HFFc6 (cell line): ENCODE data around the gene PNCK. TPM values are rescaled to one million over a fixed set of nuclear protein-coding genes. Genes with fewer than 3 reads are reported as not detected.

Experiments
- DNase-seq: peaks from one replicate; pipeline ENCODE4 v3.0.0-alpha.2; 2018
- H3K27ac Mint-ChIP-seq: 2 replicates; pipeline ENCODE4 v1.8.0; 2020; ENCODE audit warnings: mild to moderate bottlenecking, mixed read lengths
- H3K27me3 Mint-ChIP-seq: 2 replicates; pipeline ENCODE4 v1.8.0; 2021; ENCODE audit warnings: mild to moderate bottlenecking, moderate library complexity, mixed read lengths; ENCODE audit not compliant: insufficient read depth
- H3K36me3 Mint-ChIP-seq: 2 replicates; pipeline ENCODE4 v1.8.0; 2021; ENCODE audit warnings: low read depth, mixed read lengths
- H3K4me1 Mint-ChIP-seq: 2 replicates; pipeline ENCODE4 v1.8.0; 2020; ENCODE audit warnings: low read depth, mixed read lengths
- H3K4me3 Mint-ChIP-seq: 2 replicates; pipeline ENCODE4 v1.8.0; 2020; ENCODE audit warnings: mild to moderate bottlenecking, moderate library complexity, mixed read lengths
- H3K9me3 Mint-ChIP-seq: 2 replicates; pipeline ENCODE4 v1.8.0; 2020; ENCODE audit warnings: mild to moderate bottlenecking, mixed read lengths
- total RNA-seq, 6 experiments: library from RNA; stranded (reverse); fragmentation: NEBNext Ultra II Directional; extraction: Animal tissue kit (Norgen Biotek cat#: 25700); gene quantifications; 2 replicates in 1 of 6; 3 replicates in 5 of 6; pipeline ENCODE4 v1.2.3, GENCODE V29; 2021
- TF ChIP-seq, protein P1 (sequence below): fragments of 200-600 bp; sonication (generic); IDR thresholded peaks from 2 replicates; pipeline ENCODE4 v1.5.0; 2021; ENCODE audit warnings: antibody characterized with exemption, mild to moderate bottlenecking

The PNCK gene
- total RNA-seq, 6 experiments from 2014 or later, result 0.26 to 0.43 TPM; not detected in 4

DNA sequence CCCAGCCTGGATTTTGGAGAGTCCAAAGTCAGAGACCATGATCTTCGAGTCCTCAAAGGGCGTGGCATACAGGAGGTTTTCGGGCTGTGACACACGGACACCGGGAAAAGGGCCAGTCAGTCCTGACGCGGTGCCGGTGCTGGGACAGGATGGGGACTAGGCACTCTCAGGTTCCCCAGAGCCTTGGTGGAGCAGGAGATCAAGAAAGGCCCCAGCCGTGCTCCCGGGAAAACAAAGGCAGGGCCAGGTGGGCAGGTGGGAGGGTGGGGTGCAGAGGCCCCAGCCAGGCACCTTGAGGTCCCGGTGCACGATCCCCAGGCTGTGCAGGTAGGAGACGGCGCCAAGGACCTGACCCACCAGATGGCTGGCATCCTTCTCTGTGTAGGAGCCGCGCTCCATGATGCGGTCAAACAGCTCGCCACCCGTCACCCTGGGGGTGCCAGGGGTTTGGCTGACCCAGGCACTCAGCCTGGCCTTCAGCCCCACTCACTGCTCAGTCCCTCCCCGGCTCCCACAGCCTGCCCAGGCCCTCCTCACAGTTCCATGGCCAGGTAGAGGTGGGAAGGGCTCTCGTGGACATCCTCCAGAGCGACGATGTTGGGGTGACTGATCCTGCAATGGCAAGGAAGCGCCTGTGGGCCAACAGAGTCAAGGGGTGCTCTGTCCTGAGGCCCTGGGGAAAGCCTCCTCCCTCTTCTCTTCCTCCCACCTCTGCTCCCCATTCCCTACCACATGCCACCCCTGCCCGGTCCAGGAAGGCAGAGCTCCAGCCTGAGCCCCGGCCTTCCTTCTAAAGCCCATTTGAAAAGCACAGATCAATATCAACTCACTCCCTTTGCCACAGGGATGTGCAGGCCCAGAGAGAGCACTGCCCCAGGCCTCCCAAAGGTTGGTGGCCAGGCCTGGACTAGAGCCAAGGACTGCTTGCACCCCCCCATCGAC lies 1.8 kb downstream of the PNCK start:
- Mint-ChIP-seq H3K36me3 (no peaks in the 10 kb centered on the region), H3K4me1 (no peaks in the 10 kb centered on the region), H3K27me3 (peaks cover 13% of the 10 kb centered on the region), H3K4me3 (no peak overlapping the region), H3K27ac (no peak overlapping the region), H3K9me3 (no peaks in the 10 kb centered on the region; the same call in 1 of the 2 replicates)
- DNase-seq, result no peak
- TF ChIP-seq, protein P1, sequence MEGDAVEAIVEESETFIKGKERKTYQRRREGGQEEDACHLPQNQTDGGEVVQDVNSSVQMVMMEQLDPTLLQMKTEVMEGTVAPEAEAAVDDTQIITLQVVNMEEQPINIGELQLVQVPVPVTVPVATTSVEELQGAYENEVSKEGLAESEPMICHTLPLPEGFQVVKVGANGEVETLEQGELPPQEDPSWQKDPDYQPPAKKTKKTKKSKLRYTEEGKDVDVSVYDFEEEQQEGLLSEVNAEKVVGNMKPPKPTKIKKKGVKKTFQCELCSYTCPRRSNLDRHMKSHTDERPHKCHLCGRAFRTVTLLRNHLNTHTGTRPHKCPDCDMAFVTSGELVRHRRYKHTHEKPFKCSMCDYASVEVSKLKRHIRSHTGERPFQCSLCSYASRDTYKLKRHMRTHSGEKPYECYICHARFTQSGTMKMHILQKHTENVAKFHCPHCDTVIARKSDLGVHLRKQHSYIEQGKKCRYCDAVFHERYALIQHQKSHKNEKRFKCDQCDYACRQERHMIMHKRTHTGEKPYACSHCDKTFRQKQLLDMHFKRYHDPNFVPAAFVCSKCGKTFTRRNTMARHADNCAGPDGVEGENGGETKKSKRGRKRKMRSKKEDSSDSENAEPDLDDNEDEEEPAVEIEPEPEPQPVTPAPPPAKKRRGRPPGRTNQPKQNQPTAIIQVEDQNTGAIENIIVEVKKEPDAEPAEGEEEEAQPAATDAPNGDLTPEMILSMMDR, result no peak

DNA sequence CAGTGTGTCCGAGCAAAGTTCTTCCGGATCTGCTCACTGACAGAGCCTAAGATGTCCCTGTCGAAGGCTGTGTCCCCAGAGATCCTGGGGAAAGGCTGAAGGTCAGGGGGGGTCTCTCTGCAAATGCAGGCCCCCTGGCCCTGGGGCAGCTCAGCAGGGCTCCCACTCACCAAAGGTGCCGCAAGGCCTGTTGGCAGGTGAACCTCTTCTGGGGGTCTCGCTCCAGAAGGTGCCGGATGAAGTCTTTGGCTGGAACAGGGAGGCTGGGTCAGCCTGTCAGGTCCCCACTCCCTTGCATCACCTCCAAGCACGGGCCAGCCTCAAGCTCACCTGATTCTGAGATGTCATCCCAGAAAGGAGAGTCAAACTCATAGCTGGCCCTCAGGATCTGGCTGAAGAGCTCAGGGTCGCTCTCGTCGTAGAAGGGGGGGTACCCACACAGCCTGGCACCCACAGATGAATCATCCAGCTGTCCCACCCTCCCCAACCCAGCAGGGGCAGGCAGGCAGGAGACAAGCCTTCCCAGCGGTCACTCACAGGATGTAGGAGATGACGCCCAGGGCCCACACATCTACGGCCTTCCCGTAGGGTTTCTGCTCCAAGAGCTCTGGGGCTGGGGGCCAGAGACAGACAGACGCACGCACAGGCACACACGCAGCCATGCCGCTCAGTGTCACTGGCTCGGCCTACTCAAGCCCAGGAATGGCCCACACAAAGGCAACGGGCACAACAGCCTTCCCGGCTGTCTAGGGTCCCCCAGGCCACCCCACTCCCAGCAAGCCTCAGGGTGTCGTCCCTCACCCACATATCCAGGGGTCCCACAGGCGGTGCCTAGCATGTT lies 2.6 kb downstream of the PNCK start:
- DNase-seq, result no peak
- Mint-ChIP-seq H3K4me1 (no peaks in the 10 kb centered on the region), H3K27me3 (peaks cover 16% of the 10 kb centered on the region), H3K27ac (no peak overlapping the region), H3K9me3 (no peaks in the 10 kb centered on the region; the same call in 1 of the 2 replicates), H3K4me3 (no peak overlapping the region), H3K36me3 (no peaks in the 10 kb centered on the region)
- TF ChIP-seq, protein P1, result no peak

- H3K27ac Mint-ChIP-seq, result no peak overlapping the region
- no peaks in the 10 kb centered on the region for H3K36me3 Mint-ChIP-seq
- no peak overlapping the region for H3K4me3 Mint-ChIP-seq
- TF ChIP-seq, protein P1, result no peak
- H3K4me1 Mint-ChIP-seq, result no peaks in the 10 kb centered on the region
- DNase-seq, result no peak
- no peaks in the 10 kb centered on the region; the same call in 1 of the 2 replicates for H3K9me3 Mint-ChIP-seq
- peaks cover 16% of the 10 kb centered on the region for H3K27me3 Mint-ChIP-seq
Measured at GRCh38 chrX:153669901-153670731, 3.5 kb downstream of the PNCK start.

DNA sequence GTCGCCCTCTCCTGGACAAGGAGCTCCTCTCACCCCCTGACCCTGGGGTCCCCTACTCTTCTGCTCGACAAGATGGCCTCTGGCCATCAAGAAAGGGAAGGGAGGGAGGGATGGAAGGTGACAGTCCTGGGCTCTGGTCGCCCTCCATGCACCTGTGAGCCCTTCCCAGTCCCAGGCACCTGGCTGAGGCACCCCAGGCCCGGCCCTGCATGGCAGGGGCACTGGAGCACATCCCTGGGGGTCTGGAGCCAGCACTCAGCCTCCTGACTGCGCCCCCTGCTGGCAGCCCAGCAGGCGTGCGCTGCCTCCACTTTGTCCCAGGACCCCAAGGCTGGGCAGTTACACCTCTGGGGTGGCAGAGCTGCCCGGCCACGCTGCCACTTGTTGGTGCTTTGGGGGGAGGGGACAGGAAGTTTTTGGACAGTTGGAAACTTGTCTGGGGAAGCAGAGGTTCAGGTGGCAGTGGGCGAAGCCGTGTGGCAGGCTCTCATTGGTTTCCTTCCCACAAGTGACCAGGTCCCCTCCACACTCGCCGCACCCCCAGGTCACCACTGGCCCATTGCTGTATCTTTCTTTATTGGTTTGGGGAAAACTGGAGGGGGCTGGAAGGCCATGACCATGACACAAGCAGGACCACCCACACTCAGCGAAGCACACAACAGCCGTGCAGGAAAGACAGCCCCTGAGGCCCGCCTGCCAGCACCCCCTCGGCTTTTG lies 4.3 kb downstream of the PNCK start:
- DNase-seq, result no peak
- no peaks in the 10 kb centered on the region for H3K36me3 Mint-ChIP-seq
- H3K9me3 Mint-ChIP-seq, result no peaks in the 10 kb centered on the region; the same call in 1 of the 2 replicates
- H3K4me3 Mint-ChIP-seq, result no peak overlapping the region
- TF ChIP-seq, protein P1, result peak; percentile 87
- H3K27me3 Mint-ChIP-seq, result peaks cover 12% of the 10 kb centered on the region
- H3K4me1 Mint-ChIP-seq, result no peaks in the 10 kb centered on the region
- H3K27ac Mint-ChIP-seq, result no peak overlapping the region
